ENCODE data around the gene SLC12A2. TPM values are rescaled to one million over a fixed set of nuclear protein-coding genes. Genes with fewer than 3 reads are reported as not detected.

Gene SLC12A2
- total and polyA plus RNA-seq, 10 donors = 2.0 to 20.4 (median 16.0) TPM

DNA sequence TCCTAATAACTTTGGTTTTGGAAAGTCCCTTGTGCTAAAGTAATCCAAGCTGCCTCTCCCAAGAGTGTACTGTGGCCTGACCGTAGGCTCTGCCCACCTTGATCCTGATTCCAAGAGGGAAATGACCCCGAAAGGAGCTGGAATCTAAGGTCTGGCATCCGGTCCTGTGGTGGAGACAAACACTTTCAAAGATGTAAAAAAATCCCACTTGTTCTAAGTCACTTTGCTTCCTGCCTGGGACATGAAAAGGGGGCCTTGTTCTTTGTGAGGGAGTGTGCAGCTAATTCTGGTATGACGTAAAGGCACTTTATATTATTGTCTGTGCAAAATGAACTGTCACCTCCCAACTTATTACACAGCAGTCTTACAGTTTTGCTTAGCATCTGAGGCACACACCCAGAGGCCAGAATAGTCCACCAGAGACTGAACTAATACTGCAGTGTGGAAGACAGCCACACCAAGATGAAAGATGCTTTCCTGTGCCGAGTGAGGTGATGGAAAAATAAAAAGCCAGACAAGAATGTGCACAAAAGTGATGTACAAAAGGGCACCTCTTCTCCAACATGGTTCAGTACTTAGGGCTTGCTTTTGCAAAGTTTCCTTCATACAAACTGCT lies 128.7 kb downstream of the SLC12A2 start:
- H3K4me3 ChIP-seq = no peak overlapping the region
- H3K27me3 ChIP-seq (replicated peaks in 1 of 7) = no peaks in the 10 kb centered on the region
- no peaks in the 10 kb centered on the region for H3K9me3 ChIP-seq
- H3K36me3 ChIP-seq = no peaks in the 10 kb centered on the region
- intact Hi-C loops (cut with DNase I; ENCODE audit: low total_unique reads) = no loop called here
- WGBS, 5 donors = 57 to 76% (median 72%) methylated on average over 5 of the region's 5 CpGs
- no peak overlapping the region for H3K27ac ChIP-seq
- TF ChIP-seq POLR2A (IDR thresholded peaks at IDR 0.05) = no peak
- TF ChIP-seq, protein P1, sequence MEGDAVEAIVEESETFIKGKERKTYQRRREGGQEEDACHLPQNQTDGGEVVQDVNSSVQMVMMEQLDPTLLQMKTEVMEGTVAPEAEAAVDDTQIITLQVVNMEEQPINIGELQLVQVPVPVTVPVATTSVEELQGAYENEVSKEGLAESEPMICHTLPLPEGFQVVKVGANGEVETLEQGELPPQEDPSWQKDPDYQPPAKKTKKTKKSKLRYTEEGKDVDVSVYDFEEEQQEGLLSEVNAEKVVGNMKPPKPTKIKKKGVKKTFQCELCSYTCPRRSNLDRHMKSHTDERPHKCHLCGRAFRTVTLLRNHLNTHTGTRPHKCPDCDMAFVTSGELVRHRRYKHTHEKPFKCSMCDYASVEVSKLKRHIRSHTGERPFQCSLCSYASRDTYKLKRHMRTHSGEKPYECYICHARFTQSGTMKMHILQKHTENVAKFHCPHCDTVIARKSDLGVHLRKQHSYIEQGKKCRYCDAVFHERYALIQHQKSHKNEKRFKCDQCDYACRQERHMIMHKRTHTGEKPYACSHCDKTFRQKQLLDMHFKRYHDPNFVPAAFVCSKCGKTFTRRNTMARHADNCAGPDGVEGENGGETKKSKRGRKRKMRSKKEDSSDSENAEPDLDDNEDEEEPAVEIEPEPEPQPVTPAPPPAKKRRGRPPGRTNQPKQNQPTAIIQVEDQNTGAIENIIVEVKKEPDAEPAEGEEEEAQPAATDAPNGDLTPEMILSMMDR (IDR thresholded peaks at IDR 0.05 in 8 of 11, conservative IDR thresholded peaks at IDR 0.05 in 3 of 11) = no peak
- TF ChIP-seq POLR2AphosphoS5 (IDR thresholded peaks at IDR 0.05) = no peak
- H3K4me1 ChIP-seq = no peaks in the 10 kb centered on the region
- DNase-seq = no peak

DNA sequence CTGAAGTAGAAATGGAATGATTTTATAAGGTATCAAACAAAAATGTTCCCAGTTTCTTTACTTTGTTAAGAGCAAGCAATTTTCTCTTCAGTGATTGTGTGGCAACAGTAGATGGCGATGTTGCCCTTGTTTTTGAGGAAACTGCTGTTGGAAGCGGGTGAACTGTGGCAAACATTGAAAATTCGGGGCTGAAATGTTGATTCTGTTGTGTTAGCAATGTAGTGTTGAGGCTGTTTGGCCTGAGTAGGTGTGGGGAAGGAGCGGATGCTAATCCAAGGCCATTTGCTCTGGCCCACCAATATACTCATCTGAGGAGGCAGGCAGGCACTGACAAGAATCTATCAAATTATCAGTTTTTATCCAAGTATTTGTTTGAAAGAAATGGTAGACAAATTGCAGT lies 129.8 kb downstream of the SLC12A2 start:
- TF ChIP-seq, protein P1 (IDR thresholded peaks at IDR 0.05 in 8 of 11, conservative IDR thresholded peaks at IDR 0.05 in 3 of 11) = peak in 9 of 11 experiments; percentile 11 to 52 (median 42)
- TF ChIP-seq POLR2A (IDR thresholded peaks at IDR 0.05) = no peak
- no peak for TF ChIP-seq POLR2AphosphoS5 (IDR thresholded peaks at IDR 0.05)
- 7 to 12% (median 11%) methylated on average over 4 of the region's 4 CpGs for WGBS, 5 donors
- H3K27ac ChIP-seq = no peak overlapping the region
- H3K27me3 ChIP-seq (replicated peaks in 1 of 7) = no peaks in the 10 kb centered on the region
- no peaks in the 10 kb centered on the region for H3K36me3 ChIP-seq
- H3K4me1 ChIP-seq = no peaks in the 10 kb centered on the region
- DNase-seq = no peak
- no peaks in the 10 kb centered on the region for H3K9me3 ChIP-seq
- intact Hi-C loops (cut with DNase I; ENCODE audit: low total_unique reads) = no loop called here
- no peak overlapping the region for H3K4me3 ChIP-seq

DNA sequence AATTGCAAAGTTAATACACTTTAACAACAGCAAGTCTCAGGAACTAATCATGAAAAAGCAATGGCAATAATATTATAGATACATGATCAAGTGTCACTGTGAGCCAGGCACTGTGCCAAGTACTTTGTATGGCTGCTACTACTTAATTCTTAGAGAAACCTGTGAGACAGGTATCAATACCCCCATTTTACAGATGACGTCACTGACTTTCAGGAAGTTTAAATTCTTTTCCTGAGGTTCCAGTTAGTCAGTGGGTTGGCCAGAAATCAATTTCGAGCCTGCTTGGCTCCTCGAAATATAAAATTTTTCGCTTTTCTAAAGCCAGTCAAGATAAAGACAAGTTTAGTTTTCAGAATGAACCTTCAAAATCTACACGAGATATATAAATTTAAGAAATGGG lies 130.3 kb downstream of the SLC12A2 start:
- TF ChIP-seq, protein P1 (IDR thresholded peaks at IDR 0.05 in 8 of 11, conservative IDR thresholded peaks at IDR 0.05 in 3 of 11) = no peak
- no peak for TF ChIP-seq POLR2A (IDR thresholded peaks at IDR 0.05)
- TF ChIP-seq POLR2AphosphoS5 (IDR thresholded peaks at IDR 0.05) = no peak
- H3K27ac ChIP-seq = no peak overlapping the region
- 67 to 83% (median 69%) methylated on average over 5 of the region's 5 CpGs for WGBS, 5 donors
- H3K4me3 ChIP-seq = no peak overlapping the region
- no peaks in the 10 kb centered on the region for H3K36me3 ChIP-seq
- no peaks in the 10 kb centered on the region for H3K4me1 ChIP-seq
- no peaks in the 10 kb centered on the region for H3K27me3 ChIP-seq (replicated peaks in 1 of 7)
- intact Hi-C loops (cut with DNase I; ENCODE audit: low total_unique reads) = no loop called here
- no peak for DNase-seq
- H3K9me3 ChIP-seq = no peaks in the 10 kb centered on the region

DNA sequence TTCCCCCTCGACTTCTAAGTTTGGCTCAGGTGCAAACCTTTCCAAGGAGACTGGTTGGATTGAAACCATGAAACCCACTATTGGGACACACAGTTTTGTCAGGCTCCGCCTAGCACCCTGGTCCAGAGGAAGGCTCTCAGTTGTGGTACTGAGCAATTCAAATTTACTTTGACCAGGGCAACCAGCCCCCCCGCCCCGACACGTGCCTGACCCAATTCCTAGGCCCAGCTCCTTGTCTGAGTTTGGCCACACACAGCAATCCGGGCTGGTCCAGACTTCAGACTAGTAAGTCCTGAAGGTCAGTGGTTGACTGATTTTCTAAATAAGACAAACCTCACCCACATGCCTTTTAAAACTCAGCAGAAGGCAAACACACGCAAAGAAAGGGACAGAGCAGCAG lies 132.7 kb downstream of the SLC12A2 start:
- Histone ChIP-seq H3K36me3 (no peaks in the 10 kb centered on the region), H3K27ac (no peak overlapping the region), H3K4me1 (no peaks in the 10 kb centered on the region), H3K9me3 (no peaks in the 10 kb centered on the region), H3K27me3 (replicated peaks in 1 of 7) (no peaks in the 10 kb centered on the region), H3K4me3 (no peak overlapping the region)
- no peak for DNase-seq
- TF ChIP-seq, protein P1 (IDR thresholded peaks at IDR 0.05 in 8 of 11, conservative IDR thresholded peaks at IDR 0.05 in 3 of 11) = no peak
- no peak for TF ChIP-seq POLR2A (IDR thresholded peaks at IDR 0.05)
- no peak for TF ChIP-seq POLR2AphosphoS5 (IDR thresholded peaks at IDR 0.05)
- intact Hi-C loops (cut with DNase I; ENCODE audit: low total_unique reads) = no loop called here
- 90 to 98% (median 94%) methylated on average over 7 of the region's 7 CpGs for WGBS, 5 donors
